ENCODE measurements around the gene THSD7A.

The THSD7A gene

DNA sequence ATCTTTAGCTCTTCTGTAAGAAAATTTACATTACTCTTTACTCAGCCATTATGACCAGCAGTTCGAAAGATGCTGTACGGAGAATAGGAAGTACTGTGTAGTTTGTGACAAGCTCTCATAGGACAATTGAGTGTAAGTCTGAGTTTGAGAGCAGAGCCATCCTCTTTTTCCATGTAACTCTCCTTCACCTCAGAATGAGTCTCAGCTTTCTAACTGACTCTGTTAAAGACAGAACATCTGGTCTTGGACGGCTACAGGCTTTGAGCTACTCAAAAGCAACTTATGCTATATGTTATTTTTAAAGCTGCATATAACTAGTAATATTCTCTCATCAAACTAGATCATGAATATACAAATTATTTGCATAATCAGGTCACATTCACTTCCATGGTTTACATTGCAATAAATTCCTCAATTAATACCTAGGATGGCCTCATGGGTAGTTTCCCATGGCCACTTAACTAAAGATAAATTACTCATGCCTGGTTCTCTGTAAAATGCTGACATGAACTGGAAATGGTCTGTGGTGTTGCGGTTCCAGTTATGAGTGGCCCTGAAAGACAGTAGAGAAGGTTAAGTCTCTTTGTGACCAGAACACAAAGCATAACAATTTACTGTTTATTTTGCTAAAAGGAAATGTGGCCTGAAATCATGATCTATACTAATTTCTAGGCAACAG is 499.7 kb downstream of the THSD7A start:
- no peaks in the 10 kb centered on the region for H3K36me3 ChIP-seq (ENCODE audit: insufficient read depth, low read length)
- no peaks in the 10 kb centered on the region for H3K4me1 ChIP-seq (ENCODE audit: control insufficient read depth, insufficient read depth, low read length)
- no peaks in the 10 kb centered on the region for H3K9me3 ChIP-seq (replicated peaks; ENCODE audit: low read length)
- H3K9ac ChIP-seq (ENCODE audit: low read depth, low read length), result no peak overlapping the region
- no peak overlapping the region for H3K4me3 ChIP-seq (ENCODE audit: low read length)
- no peak overlapping the region for H3K4me2 ChIP-seq (ENCODE audit: low read length)
- H3K27me3 ChIP-seq (ENCODE audit: control insufficient read depth, insufficient read depth, low read length), result peaks cover 3% of the 10 kb centered on the region

- no peak overlapping the region for H3K4me2 ChIP-seq (ENCODE audit: low read length)
- H3K27me3 ChIP-seq (ENCODE audit: control insufficient read depth, insufficient read depth, low read length), result peaks cover 3% of the 10 kb centered on the region
- H3K4me1 ChIP-seq (ENCODE audit: control insufficient read depth, insufficient read depth, low read length), result no peaks in the 10 kb centered on the region
- H3K36me3 ChIP-seq (ENCODE audit: insufficient read depth, low read length), result no peaks in the 10 kb centered on the region
- H3K4me3 ChIP-seq (ENCODE audit: low read length), result no peak overlapping the region
- H3K9ac ChIP-seq (ENCODE audit: low read depth, low read length), result no peak overlapping the region
- no peaks in the 10 kb centered on the region for H3K9me3 ChIP-seq (replicated peaks; ENCODE audit: low read length)
Observed at GRCh38 chr7:11331128-11332102, 500.6 kb downstream of the THSD7A start.

- H3K4me2 ChIP-seq (ENCODE audit: low read length), result no peak overlapping the region
- no peak overlapping the region for H3K9ac ChIP-seq (ENCODE audit: low read depth, low read length)
- no peaks in the 10 kb centered on the region for H3K9me3 ChIP-seq (replicated peaks; ENCODE audit: low read length)
- H3K27me3 ChIP-seq (ENCODE audit: control insufficient read depth, insufficient read depth, low read length), result peaks cover under 1% of the 10 kb centered on the region
- no peaks in the 10 kb centered on the region for H3K4me1 ChIP-seq (ENCODE audit: control insufficient read depth, insufficient read depth, low read length)
- H3K36me3 ChIP-seq (ENCODE audit: insufficient read depth, low read length), result no peaks in the 10 kb centered on the region
- H3K4me3 ChIP-seq (ENCODE audit: low read length), result no peak overlapping the region
Observed at GRCh38 chr7:11330717-11331116, 501.3 kb downstream of the THSD7A start.

GRCh38 chr7:11330208-11330607 is 501.8 kb downstream of the THSD7A start:
- Histone ChIP-seq H3K4me1 (ENCODE audit: control insufficient read depth, insufficient read depth, low read length) (no peaks in the 10 kb centered on the region), H3K9ac (ENCODE audit: low read depth, low read length) (no peak overlapping the region), H3K4me3 (ENCODE audit: low read length) (no peak overlapping the region), H3K27me3 (ENCODE audit: control insufficient read depth, insufficient read depth, low read length) (no peaks in the 10 kb centered on the region), H3K4me2 (ENCODE audit: low read length) (no peak overlapping the region), H3K9me3 (replicated peaks; ENCODE audit: low read length) (no peaks in the 10 kb centered on the region), H3K36me3 (ENCODE audit: insufficient read depth, low read length) (no peaks in the 10 kb centered on the region)

- Histone ChIP-seq H3K4me1 (ENCODE audit: control insufficient read depth, insufficient read depth, low read length) (no peaks in the 10 kb centered on the region), H3K9ac (ENCODE audit: low read depth, low read length) (no peak overlapping the region), H3K36me3 (ENCODE audit: insufficient read depth, low read length) (no peaks in the 10 kb centered on the region), H3K4me2 (ENCODE audit: low read length) (no peak overlapping the region), H3K9me3 (replicated peaks; ENCODE audit: low read length) (no peaks in the 10 kb centered on the region), H3K27me3 (ENCODE audit: control insufficient read depth, insufficient read depth, low read length) (no peaks in the 10 kb centered on the region), H3K4me3 (ENCODE audit: low read length) (no peak overlapping the region)
Observed at GRCh38 chr7:11329626-11330025, 502.4 kb downstream of the THSD7A start.

- no peak overlapping the region for H3K4me3 ChIP-seq (ENCODE audit: low read length)
- no peaks in the 10 kb centered on the region for H3K9me3 ChIP-seq (replicated peaks; ENCODE audit: low read length)
- no peak overlapping the region for H3K4me2 ChIP-seq (ENCODE audit: low read length)
- H3K9ac ChIP-seq (ENCODE audit: low read depth, low read length), result no peak overlapping the region
- no peaks in the 10 kb centered on the region for H3K36me3 ChIP-seq (ENCODE audit: insufficient read depth, low read length)
- no peaks in the 10 kb centered on the region for H3K27me3 ChIP-seq (ENCODE audit: control insufficient read depth, insufficient read depth, low read length)
- no peaks in the 10 kb centered on the region for H3K4me1 ChIP-seq (ENCODE audit: control insufficient read depth, insufficient read depth, low read length)
Observed at GRCh38 chr7:11328309-11328708, 503.7 kb downstream of the THSD7A start.

GRCh38 chr7:11327633-11328032 is 504.4 kb downstream of the THSD7A start:
- H3K9me3 ChIP-seq (replicated peaks; ENCODE audit: low read length), result no peaks in the 10 kb centered on the region
- H3K36me3 ChIP-seq (ENCODE audit: insufficient read depth, low read length), result no peaks in the 10 kb centered on the region
- no peak overlapping the region for H3K4me2 ChIP-seq (ENCODE audit: low read length)
- no peaks in the 10 kb centered on the region for H3K27me3 ChIP-seq (ENCODE audit: control insufficient read depth, insufficient read depth, low read length)
- no peaks in the 10 kb centered on the region for H3K4me1 ChIP-seq (ENCODE audit: control insufficient read depth, insufficient read depth, low read length)
- H3K9ac ChIP-seq (ENCODE audit: low read depth, low read length), result no peak overlapping the region
- H3K4me3 ChIP-seq (ENCODE audit: low read length), result no peak overlapping the region

All from skeletal muscle satellite cell (primary cell).